ENCODE measurements around the gene RAB30. TPM values are rescaled to one million over a fixed set of nuclear protein-coding genes. Genes with fewer than 3 reads are reported as not detected.

Gene RAB30
- total RNA-seq, 1 donor from 2014 or later = 12.3 TPM

GRCh38 chr11:83036701-83037100 is 35.0 kb downstream of the RAB30 start:
- Mint-ChIP-seq H3K4me1 (peaks cover 22% of the 10 kb centered on the region), H3K4me3 (no peak overlapping the region), H3K27ac (no peak overlapping the region), H3K9me3 (no peaks in the 10 kb centered on the region), H3K36me3 (no peaks in the 10 kb centered on the region), H3K27me3 (ENCODE audit: insufficient read depth, low read depth) (peaks cover 4% of the 10 kb centered on the region)
- Histone ChIP-seq H3K27me3 (no peaks in the 10 kb centered on the region), H3K9me3 (ENCODE audit: low read depth) (no peaks in the 10 kb centered on the region), H3K4me3 (no peak overlapping the region), H3K79me2 (ENCODE audit: low read depth) (no peaks in the 10 kb centered on the region), H2AFZ (replicated peaks) (no peak overlapping the region), H3K4me2 (no peak overlapping the region), H3F3A (ENCODE audit: low read depth) (no peaks in the 10 kb centered on the region), H3K27ac (no peak overlapping the region), H3K4me1 (peaks cover 11% of the 10 kb centered on the region), H3K36me3 (no peaks in the 10 kb centered on the region), H3K9ac (no peak overlapping the region), H4K20me1 (ENCODE audit: low read depth) (no peaks in the 10 kb centered on the region)
- TF ChIP-seq CTCF (IDR thresholded peaks at IDR 0.05) = no peak
- no peak for TF ChIP-seq EZH2 (IDR thresholded peaks at IDR 0.05)
- no peak for TF ChIP-seq EZH2phosphoT487 (IDR thresholded peaks at IDR 0.05)
- no peak for DNase-seq (ENCODE audit: low spot score)

GRCh38 chr11:83035070-83035854 is 36.4 kb downstream of the RAB30 start:
- Mint-ChIP-seq H3K9me3 (peaks cover 2% of the 10 kb centered on the region), H3K36me3 (peaks cover 2% of the 10 kb centered on the region), H3K4me1 (peaks cover 22% of the 10 kb centered on the region), H3K4me3 (no peak overlapping the region), H3K27ac (no peak overlapping the region), H3K27me3 (ENCODE audit: insufficient read depth, low read depth) (peaks cover 4% of the 10 kb centered on the region)
- Histone ChIP-seq H3K4me1 (peaks cover 11% of the 10 kb centered on the region), H3K27ac (no peak overlapping the region), H3K36me3 (no peaks in the 10 kb centered on the region), H3K9ac (no peak overlapping the region), H3K79me2 (ENCODE audit: low read depth) (no peaks in the 10 kb centered on the region), H3K9me3 (ENCODE audit: low read depth) (no peaks in the 10 kb centered on the region), H3K4me3 (no peak overlapping the region), H2AFZ (replicated peaks) (no peak overlapping the region), H4K20me1 (ENCODE audit: low read depth) (no peaks in the 10 kb centered on the region), H3F3A (ENCODE audit: low read depth) (no peaks in the 10 kb centered on the region), H3K27me3 (no peaks in the 10 kb centered on the region), H3K4me2 (no peak overlapping the region)
- TF ChIP-seq EZH2 (IDR thresholded peaks at IDR 0.05) = no peak
- TF ChIP-seq EZH2phosphoT487 (IDR thresholded peaks at IDR 0.05) = no peak
- no peak for TF ChIP-seq CTCF (IDR thresholded peaks at IDR 0.05)
- DNase-seq (ENCODE audit: low spot score) = no peak

GRCh38 chr11:83034673-83035014 is 37.1 kb downstream of the RAB30 start:
- TF ChIP-seq EZH2phosphoT487 (IDR thresholded peaks at IDR 0.05) = no peak
- TF ChIP-seq EZH2 (IDR thresholded peaks at IDR 0.05) = no peak
- TF ChIP-seq CTCF (IDR thresholded peaks at IDR 0.05) = no peak
- Histone ChIP-seq H3K27ac (no peak overlapping the region), H3F3A (ENCODE audit: low read depth) (no peaks in the 10 kb centered on the region), H3K79me2 (ENCODE audit: low read depth) (no peaks in the 10 kb centered on the region), H3K36me3 (no peaks in the 10 kb centered on the region), H3K4me3 (no peak overlapping the region), H3K9ac (no peak overlapping the region), H3K9me3 (ENCODE audit: low read depth) (no peaks in the 10 kb centered on the region), H4K20me1 (ENCODE audit: low read depth) (no peaks in the 10 kb centered on the region), H3K4me1 (peaks cover 11% of the 10 kb centered on the region), H2AFZ (replicated peaks) (no peak overlapping the region), H3K4me2 (no peak overlapping the region), H3K27me3 (no peaks in the 10 kb centered on the region)
- Mint-ChIP-seq H3K36me3 (peaks cover 2% of the 10 kb centered on the region), H3K9me3 (peaks cover 2% of the 10 kb centered on the region), H3K27me3 (ENCODE audit: insufficient read depth, low read depth) (peaks cover 4% of the 10 kb centered on the region), H3K4me3 (no peak overlapping the region), H3K27ac (peak overlapping the region; percentile 70), H3K4me1 (peaks cover 22% of the 10 kb centered on the region)
- no peak for DNase-seq (ENCODE audit: low spot score)

All from neural progenitor cell (in vitro differentiated cells).